ENCODE results near the gene KRTAP4-11.
"Not testable (repeated sequence)": the region's sequence is repeated elsewhere in the genome, so short reads cannot be mapped to it uniquely, and the experiment has no call there.

KRTAP4-11 gene

GRCh38 chr17:41084100-41084856 lies 33.9 kb downstream of the KRTAP4-11 start, which contains the start of gene KRTAP4-7:
Gene KRTAP4-7 (plus strand): TSS chr17:41084150. CDS start chr17:41084207, 57 bp downstream.
- DNase-seq (ENCODE audit: low read depth in 2 of 2): not testable (repeated sequence)

DNA sequence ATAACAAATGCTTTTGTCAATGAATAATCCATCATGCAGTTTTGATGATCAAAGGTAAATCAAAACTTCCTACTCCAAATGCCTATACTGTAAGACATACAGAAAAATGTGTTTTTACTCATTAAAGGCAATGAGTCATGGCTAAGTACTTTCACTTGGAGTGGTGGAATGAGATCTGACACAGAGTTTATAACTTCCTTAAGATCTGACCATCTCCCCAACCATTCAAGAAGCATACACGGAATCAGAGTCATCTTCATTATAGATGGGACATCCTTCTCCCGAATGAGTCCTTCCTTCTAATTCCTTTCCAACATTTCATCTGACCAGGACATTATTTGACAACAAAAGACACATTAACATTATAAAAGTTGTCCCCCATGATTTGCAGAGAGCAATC lies 34.7 kb downstream of the KRTAP4-11 start:
- DNase-seq (ENCODE audit: low read depth in 2 of 2): not testable (repeated sequence)

GRCh38 chr17:41082626-41083025 lies 35.5 kb downstream of the KRTAP4-11 start:
- DNase-seq (ENCODE audit: low read depth in 2 of 2): no peak

DNA sequence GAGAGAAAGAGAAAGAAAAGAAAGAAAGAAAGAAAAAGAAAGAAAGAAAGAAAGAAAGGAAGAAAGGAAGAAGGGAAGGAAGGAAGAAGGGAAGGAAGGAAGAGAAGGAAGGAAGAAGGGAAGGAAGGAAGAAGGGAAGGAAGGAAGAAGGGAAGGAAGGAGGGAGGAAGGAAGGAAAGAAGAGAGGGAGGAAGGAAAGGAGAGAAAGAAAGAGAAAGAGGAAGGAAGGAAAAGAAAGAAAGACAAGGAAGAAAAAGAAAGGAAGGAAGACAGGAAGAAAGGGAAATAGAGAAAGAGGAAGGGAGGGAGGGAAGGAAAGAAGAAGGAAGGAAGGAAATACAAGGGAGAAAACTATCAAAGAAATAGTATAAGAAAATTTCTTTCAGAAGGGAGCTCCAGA lies 41.4 kb downstream of the KRTAP4-11 start:
- no peak for DNase-seq (ENCODE audit: low read depth in 2 of 2)

DNA sequence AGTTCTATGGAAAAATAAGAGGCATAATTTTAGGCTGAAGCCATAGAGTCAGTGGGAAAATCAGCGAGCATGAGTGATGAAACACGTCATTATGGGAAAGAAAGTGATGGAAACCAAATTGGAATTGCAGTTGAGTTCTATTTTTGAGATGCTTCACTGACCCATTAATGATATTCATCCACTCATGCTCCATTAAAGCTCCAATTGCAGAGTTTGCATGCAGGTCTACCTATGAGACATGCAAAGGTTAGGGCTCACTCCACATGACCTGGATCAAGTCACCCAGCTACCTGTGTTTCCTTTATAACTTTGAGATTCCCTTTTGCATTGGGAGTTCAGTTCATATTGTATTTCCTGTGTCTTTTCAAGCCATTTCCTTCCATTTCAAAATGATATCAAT lies 44.5 kb downstream of the KRTAP4-11 start:
- DNase-seq (ENCODE audit: low read depth in 2 of 2): no peak

GRCh38 chr17:41071606-41072360 lies 46.4 kb downstream of the KRTAP4-11 start:
- no peak for DNase-seq (ENCODE audit: low read depth in 2 of 2)

- no peak for DNase-seq (ENCODE audit: low read depth in 2 of 2)
Measured at GRCh38 chr17:41069031-41069430, 49.1 kb downstream of the KRTAP4-11 start.

DNA sequence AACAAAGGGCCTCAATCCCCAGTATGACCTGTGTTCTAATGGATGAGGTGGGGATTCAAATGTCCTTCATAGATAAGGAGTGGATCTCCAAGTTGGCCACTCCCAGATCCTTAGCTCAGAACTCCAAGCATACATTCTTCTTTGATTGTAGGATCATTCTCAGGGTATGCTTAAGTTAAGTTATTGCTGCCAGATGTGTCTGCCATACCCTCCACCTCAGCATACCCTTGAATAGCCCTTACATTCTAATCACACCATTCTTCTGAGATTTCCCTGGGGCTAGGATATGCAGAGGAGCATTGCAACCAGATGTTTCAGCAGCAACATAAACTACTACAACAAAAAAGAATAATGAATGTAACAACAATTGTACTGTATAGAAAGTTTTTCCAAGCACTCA lies 50.9 kb downstream of the KRTAP4-11 start:
- DNase-seq (ENCODE audit: low read depth in 2 of 2): no peak
